ENCODE data around the gene SRA1.

SRA1 gene

GRCh38 chr5:140544986-140545385, 12.3 kb downstream of the SRA1 start:
- in situ Hi-C loops (cut with HindIII; ENCODE audit: low pct_unique_long_range_greater_than_20kb, low sequenced_read_pairs) = no loop called here
- no peak for TF ChIP-seq JUND (IDR thresholded peaks at IDR 0.05; ENCODE audit: low read depth)
- DNase-seq (ENCODE audit: low read depth in 1 of 2, low spot score in 1 of 2) = no peak

- no peak for TF ChIP-seq JUND (IDR thresholded peaks at IDR 0.05; ENCODE audit: low read depth)
- DNase-seq (ENCODE audit: low read depth in 1 of 2, low spot score in 1 of 2) = no peak
- in situ Hi-C loops (cut with HindIII; ENCODE audit: low pct_unique_long_range_greater_than_20kb, low sequenced_read_pairs) = no loop called here
These were observed 14.3 kb downstream of the SRA1 start for GRCh38 chr5:140542972-140543371.

- in situ Hi-C loops (cut with HindIII; ENCODE audit: low pct_unique_long_range_greater_than_20kb, low sequenced_read_pairs) = no loop called here
- no peak for TF ChIP-seq JUND (IDR thresholded peaks at IDR 0.05; ENCODE audit: low read depth)
- DNase-seq (ENCODE audit: low read depth in 1 of 2, low spot score in 1 of 2) = no peak
These were observed 17.0 kb downstream of the SRA1 start for GRCh38 chr5:140540227-140540626.

- no peak for TF ChIP-seq JUND (IDR thresholded peaks at IDR 0.05; ENCODE audit: low read depth)
- DNase-seq (ENCODE audit: low read depth in 1 of 2, low spot score in 1 of 2) = no peak
- in situ Hi-C loops (cut with HindIII; ENCODE audit: low pct_unique_long_range_greater_than_20kb, low sequenced_read_pairs) = no loop called here
These were observed 33.3 kb downstream of the SRA1 start for GRCh38 chr5:140524003-140524402.

GRCh38 chr5:140513124-140513523, 44.1 kb downstream of the SRA1 start:
- in situ Hi-C loops (cut with HindIII; ENCODE audit: low pct_unique_long_range_greater_than_20kb, low sequenced_read_pairs) = no loop called here
- TF ChIP-seq JUND (IDR thresholded peaks at IDR 0.05; ENCODE audit: low read depth) = no peak
- no peak for DNase-seq (ENCODE audit: low read depth in 1 of 2, low spot score in 1 of 2)

- DNase-seq (ENCODE audit: low read depth in 1 of 2, low spot score in 1 of 2) = no peak
- no peak for TF ChIP-seq JUND (IDR thresholded peaks at IDR 0.05; ENCODE audit: low read depth)
- in situ Hi-C loops (cut with HindIII; ENCODE audit: low pct_unique_long_range_greater_than_20kb, low sequenced_read_pairs) = no loop called here
These were observed 47.4 kb downstream of the SRA1 start for GRCh38 chr5:140509898-140510297.

- no peak for DNase-seq (ENCODE audit: low read depth in 1 of 2, low spot score in 1 of 2)
- no peak for TF ChIP-seq JUND (IDR thresholded peaks at IDR 0.05; ENCODE audit: low read depth)
- in situ Hi-C loops (cut with HindIII; ENCODE audit: low pct_unique_long_range_greater_than_20kb, low sequenced_read_pairs) = no loop called here
These were observed 54.4 kb downstream of the SRA1 start for GRCh38 chr5:140502834-140503233.

Measured in T47D (cell line).